Activated naive CD4-positive, alpha-beta T cell treated with anti-CD3 and anti-CD28 coated beads, Interleukin-2, amount 10 ng/mL, durations not matched to agents 7 days and 5 days (primary cell): Measurements from ENCODE around the gene NPHP4.

Experiments
- CTCF ChIA-PET: fragments of 350-600 bp; sonication (Branson Sonifier 250); formaldehyde crosslinking; loops from one replicate; lab custom pipeline; 2021; ENCODE audit warnings: antibody characterized with exemption; lab: Charles Lee
- DNase-seq: peaks from one replicate; pipeline ENCODE4 v3.0.0-alpha.2; 2020
- H3K27ac Mint-ChIP-seq: one replicate; pipeline ENCODE4 v1.8.0; 2021; ENCODE audit warnings: mild to moderate bottlenecking, moderate library complexity, mixed read lengths
- H3K27me3 Mint-ChIP-seq: one replicate; pipeline ENCODE4 v1.8.0; 2021; ENCODE audit warnings: mild to moderate bottlenecking, mixed read lengths
- H3K36me3 Mint-ChIP-seq: one replicate; pipeline ENCODE4 v1.8.0; 2021; ENCODE audit warnings: mixed read lengths
- H3K4me1 Mint-ChIP-seq: one replicate; pipeline ENCODE4 v1.8.0; 2021; ENCODE audit warnings: mixed read lengths
- H3K4me3 Mint-ChIP-seq: one replicate; pipeline ENCODE4 v1.8.0; 2021; ENCODE audit warnings: mild to moderate bottlenecking, moderate library complexity, mixed read lengths
- H3K9me3 Mint-ChIP-seq: one replicate; pipeline ENCODE4 v1.8.0; 2021; ENCODE audit warnings: mixed read lengths

NPHP4 gene

GRCh38 chr1:5982276-5982675 lies 9.9 kb downstream of the NPHP4 start:
- Mint-ChIP-seq H3K27ac (no peak overlapping the region), H3K4me3 (no peak overlapping the region), H3K36me3 (peaks cover 28% of the 10 kb centered on the region), H3K4me1 (peaks cover 22% of the 10 kb centered on the region), H3K27me3 (no peaks in the 10 kb centered on the region), H3K9me3 (peaks cover 4% of the 10 kb centered on the region)
- DNase-seq, result no peak
- CTCF ChIA-PET, result no interaction called here

GRCh38 chr1:5981009-5981380 lies 11.2 kb downstream of the NPHP4 start:
- peaks cover 22% of the 10 kb centered on the region for H3K4me1 Mint-ChIP-seq
- no peaks in the 10 kb centered on the region for H3K27me3 Mint-ChIP-seq
- peaks cover 36% of the 10 kb centered on the region for H3K36me3 Mint-ChIP-seq
- peaks cover 4% of the 10 kb centered on the region for H3K9me3 Mint-ChIP-seq
- no peak for DNase-seq
- no peak overlapping the region for H3K4me3 Mint-ChIP-seq
- CTCF ChIA-PET, result no interaction called here
- H3K27ac Mint-ChIP-seq, result no peak overlapping the region

- no peak overlapping the region for H3K27ac Mint-ChIP-seq
- H3K4me3 Mint-ChIP-seq, result no peak overlapping the region
- no peak for DNase-seq
- peaks cover 22% of the 10 kb centered on the region for H3K4me1 Mint-ChIP-seq
- H3K27me3 Mint-ChIP-seq, result no peaks in the 10 kb centered on the region
- H3K36me3 Mint-ChIP-seq, result peaks cover 31% of the 10 kb centered on the region
- CTCF ChIA-PET, result no interaction called here
- H3K9me3 Mint-ChIP-seq, result peaks cover 4% of the 10 kb centered on the region
Observed at GRCh38 chr1:5980314-5981008, 11.8 kb downstream of the NPHP4 start.

GRCh38 chr1:5979536-5980313 lies 12.5 kb downstream of the NPHP4 start:
- Mint-ChIP-seq H3K9me3 (peaks cover 4% of the 10 kb centered on the region), H3K27ac (no peak overlapping the region), H3K27me3 (no peaks in the 10 kb centered on the region), H3K4me1 (peaks cover 22% of the 10 kb centered on the region), H3K36me3 (peaks cover 28% of the 10 kb centered on the region), H3K4me3 (no peak overlapping the region)
- CTCF ChIA-PET, result no interaction called here
- no peak for DNase-seq

- Mint-ChIP-seq H3K36me3 (peaks cover 30% of the 10 kb centered on the region), H3K4me3 (no peak overlapping the region), H3K27me3 (no peaks in the 10 kb centered on the region), H3K27ac (no peak overlapping the region), H3K4me1 (peaks cover 22% of the 10 kb centered on the region), H3K9me3 (peaks cover 4% of the 10 kb centered on the region)
- CTCF ChIA-PET, result no interaction called here
- DNase-seq, result no peak
Observed at GRCh38 chr1:5978452-5978851, 13.8 kb downstream of the NPHP4 start.

- Mint-ChIP-seq H3K36me3 (peaks cover 27% of the 10 kb centered on the region), H3K27me3 (no peaks in the 10 kb centered on the region), H3K4me3 (peak overlapping the region; percentile 44), H3K9me3 (peaks cover 4% of the 10 kb centered on the region), H3K27ac (peak overlapping the region; percentile 83), H3K4me1 (peaks cover 19% of the 10 kb centered on the region)
- CTCF ChIA-PET, result no interaction called here
- DNase-seq, result no peak
Observed at GRCh38 chr1:5977494-5978444, 14.5 kb downstream of the NPHP4 start.

GRCh38 chr1:5976726-5977493 lies 15.3 kb downstream of the NPHP4 start:
- Mint-ChIP-seq H3K36me3 (peaks cover 24% of the 10 kb centered on the region), H3K27ac (no peak overlapping the region), H3K27me3 (no peaks in the 10 kb centered on the region), H3K4me3 (no peak overlapping the region), H3K4me1 (peaks cover 14% of the 10 kb centered on the region), H3K9me3 (peaks cover 4% of the 10 kb centered on the region)
- CTCF ChIA-PET, result interaction anchor here (0.8 kb wide), 1 partner anchor 61 kb away, joined by 3 read pairs; no protein-coding TSS in a partner anchor
- no peak for DNase-seq

- Mint-ChIP-seq H3K27me3 (no peaks in the 10 kb centered on the region), H3K4me1 (peaks cover 14% of the 10 kb centered on the region), H3K9me3 (peaks cover 4% of the 10 kb centered on the region), H3K36me3 (peaks cover 23% of the 10 kb centered on the region), H3K4me3 (no peak overlapping the region), H3K27ac (no peak overlapping the region)
- DNase-seq, result no peak
- CTCF ChIA-PET, result interaction anchor here (0.8 to 2.5 kb wide), 3 partner anchors 61 to 466 kb away, joined by 3 to 9 read pairs (median 6); no protein-coding TSS in a partner anchor
Observed at GRCh38 chr1:5976231-5976630, 16.0 kb downstream of the NPHP4 start.

GRCh38 chr1:5975133-5975880 lies 16.9 kb downstream of the NPHP4 start:
- H3K4me3 Mint-ChIP-seq, result no peak overlapping the region
- H3K36me3 Mint-ChIP-seq, result peaks cover 23% of the 10 kb centered on the region
- H3K27me3 Mint-ChIP-seq, result no peaks in the 10 kb centered on the region
- H3K4me1 Mint-ChIP-seq, result peaks cover 5% of the 10 kb centered on the region
- peaks cover 4% of the 10 kb centered on the region for H3K9me3 Mint-ChIP-seq
- DNase-seq, result peak; percentile 56
- peak overlapping the region; percentile 45 for H3K27ac Mint-ChIP-seq
- CTCF ChIA-PET, result interaction anchor here (0.5 to 2.5 kb wide), 4 partner anchors 9 to 1409 kb away, joined by 3 to 9 read pairs (median 6); no protein-coding TSS in a partner anchor

GRCh38 chr1:5974631-5975030 lies 17.6 kb downstream of the NPHP4 start:
- peaks cover 4% of the 10 kb centered on the region for H3K9me3 Mint-ChIP-seq
- no peaks in the 10 kb centered on the region for H3K27me3 Mint-ChIP-seq
- no peak for DNase-seq
- peaks cover 23% of the 10 kb centered on the region for H3K36me3 Mint-ChIP-seq
- H3K27ac Mint-ChIP-seq, result no peak overlapping the region
- CTCF ChIA-PET, result interaction anchor here (0.5 to 2.5 kb wide), 4 partner anchors 10 to 1408 kb away, joined by 3 to 9 read pairs (median 6); no protein-coding TSS in a partner anchor
- peaks cover 2% of the 10 kb centered on the region for H3K4me1 Mint-ChIP-seq
- no peak overlapping the region for H3K4me3 Mint-ChIP-seq

- Mint-ChIP-seq H3K27me3 (no peaks in the 10 kb centered on the region), H3K4me3 (no peak overlapping the region), H3K27ac (no peak overlapping the region), H3K9me3 (peaks cover 4% of the 10 kb centered on the region), H3K36me3 (peaks cover 22% of the 10 kb centered on the region), H3K4me1 (peaks cover 2% of the 10 kb centered on the region)
- DNase-seq, result no peak
- CTCF ChIA-PET, result interaction anchor here (2.1 kb wide), 1 partner anchor 228 kb away, joined by 6 read pairs; no protein-coding TSS in a partner anchor
Observed at GRCh38 chr1:5973771-5974170, 18.5 kb downstream of the NPHP4 start.

GRCh38 chr1:5972198-5972520 lies 20.1 kb downstream of the NPHP4 start:
- no peak for DNase-seq
- no peak overlapping the region for H3K27ac Mint-ChIP-seq
- H3K9me3 Mint-ChIP-seq, result no peaks in the 10 kb centered on the region
- H3K27me3 Mint-ChIP-seq, result no peaks in the 10 kb centered on the region
- H3K4me1 Mint-ChIP-seq, result no peaks in the 10 kb centered on the region
- H3K4me3 Mint-ChIP-seq, result no peak overlapping the region
- peaks cover 9% of the 10 kb centered on the region for H3K36me3 Mint-ChIP-seq
- CTCF ChIA-PET, result no interaction called here
